ENCODE measurements around the gene GAB4.

- TF ChIP-seq EZH2 (IDR thresholded peaks at IDR 0.05; ENCODE audit: insufficient read depth, low read length) (no peak), CTCF (IDR thresholded peaks at IDR 0.05; ENCODE audit: insufficient read depth, low read depth, low read length) (no peak)
These were observed 44.7 kb downstream of the GAB4 start for GRCh38 chr22:16963189-16963945.

Data from astrocyte (in vitro differentiated cells and primary cell).